Mesendoderm (in vitro differentiated cells): ENCODE data around the gene PAWR.

ENCODE experiments used
- DNase-seq: peaks from one replicate; pipeline ENCODE4 v3.0.0; 2013
- H2AK5ac ChIP-seq: 2 replicates; pipeline ENCODE4 v1.6.1; 2013; ENCODE audit warnings: low read length, inconsistent platforms
- H2BK120ac ChIP-seq: 2 replicates; pipeline ENCODE4 v1.6.1; 2013; ENCODE audit warnings: low read depth, mild to moderate bottlenecking, low read length, moderate library complexity, mixed read lengths
- H2BK15ac ChIP-seq: replicated peaks from 2 replicates; pipeline ENCODE4 v1.6.1; 2013; ENCODE audit warnings: low read depth, mild to moderate bottlenecking, moderate library complexity
- H2BK5ac ChIP-seq: 2 replicates; pipeline ENCODE4 v1.6.1; 2013; ENCODE audit warnings: low read length, inconsistent platforms
- H3K18ac ChIP-seq: 2 replicates; pipeline ENCODE4 v1.6.1; 2013; ENCODE audit warnings: mild to moderate bottlenecking, low read length, mixed read lengths
- H3K23ac ChIP-seq: one replicate; pipeline ENCODE4 v1.6.1; 2013; ENCODE audit warnings: low read length
- H3K27ac ChIP-seq: 2 replicates; pipeline ENCODE4 v1.5.1; 2013; ENCODE audit warnings: low read depth, mild to moderate bottlenecking, inconsistent platforms, low read length, moderate library complexity
- H3K27me3 ChIP-seq: 2 replicates; pipeline ENCODE4 v1.6.1; 2013; ENCODE audit warnings: low read length, control low read depth, mild to moderate bottlenecking, inconsistent platforms; ENCODE audit not compliant: insufficient read depth, poor library complexity
- H3K36me3 ChIP-seq: 2 replicates; pipeline ENCODE4 v1.6.1; 2013; ENCODE audit warnings: low read length, inconsistent platforms; ENCODE audit not compliant: control insufficient read depth, insufficient read depth
- H3K4ac ChIP-seq: one replicate; pipeline ENCODE4 v1.6.1; 2013; ENCODE audit warnings: low read depth, mild to moderate bottlenecking, low read length, moderate library complexity
- H3K4me1 ChIP-seq: 2 replicates; pipeline ENCODE4 v1.6.1; 2013; ENCODE audit warnings: low read depth, low read length, inconsistent platforms; ENCODE audit not compliant: control insufficient read depth
- H3K4me2 ChIP-seq: 2 replicates; pipeline ENCODE4 v1.6.1; 2013; ENCODE audit warnings: low read length
- H3K4me3 ChIP-seq: 2 replicates; pipeline ENCODE4 v1.5.1; 2013; ENCODE audit warnings: mild to moderate bottlenecking, low read length
- H3K56ac ChIP-seq: one replicate; pipeline ENCODE4 v1.6.1; 2013; ENCODE audit warnings: low read length
- H3K79me1 ChIP-seq: 2 replicates; pipeline ENCODE4 v1.6.1; 2013; ENCODE audit warnings: low read length, inconsistent platforms
- H3K79me2 ChIP-seq: 2 replicates; pipeline ENCODE4 v1.6.1; 2013; ENCODE audit warnings: mild to moderate bottlenecking, low read length; ENCODE audit not compliant: control insufficient read depth, insufficient read depth
- H3K9ac ChIP-seq: 2 replicates; pipeline ENCODE4 v1.6.1; 2013; ENCODE audit warnings: low read length, inconsistent platforms
- H4K5ac ChIP-seq: one replicate; pipeline ENCODE4 v1.6.1; 2013; ENCODE audit warnings: low read length
- H4K8ac ChIP-seq: one replicate; pipeline ENCODE4 v1.6.1; 2013; ENCODE audit warnings: low read depth, mild to moderate bottlenecking, control low read depth, low read length, moderate library complexity
- WGBS: extraction: QIAGEN DNeasy Blood & Tissue Kit; methylation state at CpG from one replicate; pipeline ENCODE4 v1.1.7; 2013; ENCODE audit warnings: low lambda C conversion rate, missing lambda C conversion rate; ENCODE audit not compliant: insufficient coverage; ENCODE audit errors: extremely low coverage; 5-methylcytosine and 5-hydroxymethylcytosine counted together

Gene PAWR

DNA sequence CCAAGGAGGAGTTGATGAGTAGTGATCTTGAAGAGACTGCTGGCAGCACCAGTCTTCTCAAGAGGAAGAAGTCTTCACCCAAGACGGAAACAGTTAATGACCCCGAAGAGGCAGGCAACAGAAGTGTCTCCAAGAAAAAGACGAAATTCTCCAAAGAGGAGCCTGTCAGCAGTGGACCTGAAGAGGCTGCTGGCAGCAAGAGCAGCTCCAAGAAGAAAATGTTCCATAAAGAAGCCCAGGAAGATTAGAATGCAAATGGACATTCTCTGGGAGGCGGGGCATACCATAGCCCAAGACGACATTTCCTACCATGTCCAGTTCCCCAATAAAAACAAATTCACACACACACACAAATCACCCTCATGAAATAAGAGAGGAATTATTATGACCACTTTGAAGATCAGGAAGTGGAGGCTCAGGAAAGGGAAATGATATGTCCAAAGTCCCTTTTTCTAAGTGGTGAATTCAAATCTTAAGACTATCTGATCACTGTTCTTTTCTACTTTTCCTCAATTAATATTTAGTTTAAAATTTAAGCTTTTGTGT lies 131.8 kb downstream of the PAWR start:
- H3K9ac ChIP-seq = no peak overlapping the region
- no peak overlapping the region for H4K8ac ChIP-seq
- no peak overlapping the region for H2AK5ac ChIP-seq
- no peak overlapping the region for H3K4me2 ChIP-seq
- H3K4me3 ChIP-seq = no peak overlapping the region
- H3K4ac ChIP-seq = no peak overlapping the region
- WGBS = no CpG with 5 or more reads among the region's 5 CpGs
- no peak overlapping the region for H3K18ac ChIP-seq
- no peak overlapping the region for H2BK15ac ChIP-seq
- no peak overlapping the region for H3K23ac ChIP-seq
- DNase-seq = no peak
- H3K36me3 ChIP-seq = peaks cover 2% of the 10 kb centered on the region
- no peaks in the 10 kb centered on the region for H3K4me1 ChIP-seq
- no peaks in the 10 kb centered on the region for H3K27me3 ChIP-seq
- H2BK120ac ChIP-seq = no peak overlapping the region
- H4K5ac ChIP-seq = no peak overlapping the region
- no peaks in the 10 kb centered on the region for H3K79me2 ChIP-seq
- H3K27ac ChIP-seq = no peak overlapping the region
- no peaks in the 10 kb centered on the region for H3K79me1 ChIP-seq
- no peak overlapping the region for H3K56ac ChIP-seq
- no peak overlapping the region for H2BK5ac ChIP-seq

DNA sequence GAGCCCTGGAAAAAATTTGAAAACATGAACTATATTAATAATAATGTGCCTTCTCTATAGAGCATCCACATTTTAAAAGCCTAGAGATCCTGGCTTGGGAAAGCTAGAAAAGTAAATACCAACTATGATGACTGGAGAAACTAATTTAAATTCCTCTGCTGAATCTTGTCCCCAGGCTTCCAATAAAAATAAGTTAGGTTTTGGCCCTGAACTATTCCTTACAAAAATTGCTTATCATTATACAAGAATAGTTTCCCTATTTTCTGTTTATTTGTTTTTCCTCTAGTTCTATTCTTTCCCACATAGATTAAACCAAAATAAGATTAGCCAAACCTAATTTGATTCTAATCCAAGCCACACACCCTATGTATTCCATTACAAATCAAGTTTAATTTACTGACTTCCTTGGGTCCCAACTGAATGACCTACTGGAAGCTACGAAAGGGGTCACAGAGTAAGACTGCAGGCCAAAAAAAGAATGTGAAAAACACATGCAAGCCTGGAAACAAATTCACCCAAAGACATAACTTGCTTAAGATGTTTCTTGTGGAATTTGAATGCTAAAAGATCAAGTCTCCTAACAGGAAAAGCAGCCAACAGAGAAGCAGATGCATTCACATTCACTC lies 133.0 kb downstream of the PAWR start:
- no CpG with 5 or more reads among the region's 1 CpG for WGBS
- no peak overlapping the region for H2BK15ac ChIP-seq

DNA sequence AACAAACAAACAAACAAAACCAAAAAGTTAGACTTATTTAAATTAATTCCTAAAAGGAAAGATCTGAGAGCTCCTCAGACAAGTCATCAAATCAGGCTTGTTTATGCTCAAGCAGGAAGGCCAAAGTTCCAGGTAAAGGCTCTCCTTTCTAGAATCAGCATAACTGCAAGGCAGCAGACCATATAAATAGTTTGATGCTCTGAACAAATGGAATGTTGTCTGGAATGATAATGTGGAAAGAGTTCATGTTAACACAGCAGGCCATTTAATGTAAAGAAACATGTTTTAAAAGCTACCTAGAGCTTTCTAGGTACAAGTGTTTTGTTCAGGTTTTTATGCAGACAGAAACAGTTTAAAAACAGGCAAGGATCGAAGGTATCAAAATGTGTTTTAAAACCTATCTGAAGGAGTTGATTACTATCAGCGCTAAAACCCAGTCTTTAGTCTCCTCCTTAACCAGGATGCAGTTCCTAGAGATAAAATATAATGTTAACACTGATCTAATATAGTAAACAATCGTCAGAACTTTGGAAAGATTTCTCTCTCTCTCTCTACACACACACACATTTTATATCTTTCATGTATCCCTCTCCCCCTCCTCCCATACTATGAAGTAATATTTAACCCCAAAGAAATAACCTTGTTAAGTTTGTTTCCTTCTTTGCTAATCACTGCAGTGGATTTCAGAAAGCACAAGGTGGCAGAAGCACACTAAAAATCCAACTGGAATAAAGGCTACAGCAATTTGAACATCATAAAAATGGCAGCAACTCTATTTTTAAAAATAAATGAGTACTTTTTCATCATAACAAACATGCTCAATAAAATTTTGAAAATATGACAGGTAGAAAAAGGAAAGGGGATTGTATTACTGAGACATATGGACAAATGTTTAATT lies 135.5 kb downstream of the PAWR start:
- Histone ChIP-seq H4K5ac (no peak overlapping the region), H3K79me1 (no peaks in the 10 kb centered on the region), H3K4me1 (no peaks in the 10 kb centered on the region), H2BK15ac (no peak overlapping the region), H3K4ac (no peak overlapping the region), H4K8ac (no peak overlapping the region), H3K79me2 (no peaks in the 10 kb centered on the region), H2BK5ac (no peak overlapping the region), H3K18ac (no peak overlapping the region), H3K36me3 (peaks cover 2% of the 10 kb centered on the region), H3K23ac (no peak overlapping the region), H3K27me3 (no peaks in the 10 kb centered on the region), H3K4me3 (no peak overlapping the region), H2AK5ac (no peak overlapping the region), H2BK120ac (no peak overlapping the region), H3K4me2 (no peak overlapping the region), H3K27ac (no peak overlapping the region), H3K56ac (no peak overlapping the region), H3K9ac (no peak overlapping the region)
- no CpG with 5 or more reads among the region's 3 CpGs for WGBS
- DNase-seq = peak; percentile 28

More for the DNA sequence above, 133.0 kb downstream of the PAWR start:
- H3K79me2 ChIP-seq = no peaks in the 10 kb centered on the region
- H3K56ac ChIP-seq = no peak overlapping the region
- H3K4me3 ChIP-seq = no peak overlapping the region
- no peak overlapping the region for H3K23ac ChIP-seq
- no peak overlapping the region for H3K27ac ChIP-seq
- no peak overlapping the region for H2BK5ac ChIP-seq
- peaks cover 2% of the 10 kb centered on the region for H3K36me3 ChIP-seq
- no peak overlapping the region for H3K4me2 ChIP-seq
- H3K27me3 ChIP-seq = no peaks in the 10 kb centered on the region
- no peak for DNase-seq
- no peak overlapping the region for H4K8ac ChIP-seq
- H2BK120ac ChIP-seq = no peak overlapping the region
- no peak overlapping the region for H4K5ac ChIP-seq
- H2AK5ac ChIP-seq = no peak overlapping the region
- no peak overlapping the region for H3K4ac ChIP-seq
- H3K79me1 ChIP-seq = no peaks in the 10 kb centered on the region
- H3K9ac ChIP-seq = no peak overlapping the region
- H3K4me1 ChIP-seq = no peaks in the 10 kb centered on the region
- no peak overlapping the region for H3K18ac ChIP-seq

DNA sequence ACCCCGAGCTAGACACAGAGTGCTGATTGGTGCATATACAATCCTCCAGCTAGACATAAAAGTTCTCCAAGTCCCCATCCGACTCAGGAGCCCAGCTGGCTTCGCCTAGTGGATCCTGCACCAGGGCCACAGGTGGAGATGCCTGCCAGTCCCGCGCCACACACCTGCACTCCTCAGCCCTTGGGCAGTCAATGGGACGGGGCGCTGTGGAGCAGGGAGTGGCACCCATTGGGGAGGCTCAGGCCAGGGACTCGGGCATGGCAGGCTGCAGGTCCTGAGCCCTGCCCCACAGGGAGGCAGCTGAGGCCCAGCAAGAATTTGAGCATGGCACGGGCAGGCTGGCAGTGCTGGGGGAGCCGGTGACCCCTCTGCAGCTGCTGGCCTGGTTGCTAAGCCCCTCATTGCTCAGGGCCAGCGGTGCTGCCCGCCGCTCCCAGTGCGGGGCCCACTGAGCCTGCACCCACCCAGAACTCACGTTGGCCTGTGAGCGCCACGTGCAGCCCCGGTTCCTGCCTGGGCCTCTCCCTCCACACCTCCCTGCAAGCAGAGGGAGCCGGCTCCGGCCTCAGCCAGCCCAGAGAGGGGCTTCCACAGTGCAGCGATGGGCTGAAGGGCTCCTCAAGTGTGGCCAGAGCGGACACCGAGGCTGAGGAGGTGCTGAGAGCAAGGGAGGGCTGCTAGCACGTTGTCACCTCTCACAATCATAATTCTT lies 136.7 kb downstream of the PAWR start:
- H3K4me2 ChIP-seq = no peak overlapping the region
- H2BK15ac ChIP-seq = no peak overlapping the region
- no CpG with 5 or more reads among the region's 24 CpGs for WGBS
- no peaks in the 10 kb centered on the region for H3K79me1 ChIP-seq
- H3K4ac ChIP-seq = no peak overlapping the region
- H3K4me1 ChIP-seq = peaks cover 2% of the 10 kb centered on the region
- no peak overlapping the region for H3K4me3 ChIP-seq
- H3K27me3 ChIP-seq = no peaks in the 10 kb centered on the region
- no peak overlapping the region for H4K8ac ChIP-seq
- no peaks in the 10 kb centered on the region for H3K36me3 ChIP-seq
- no peaks in the 10 kb centered on the region for H3K79me2 ChIP-seq
- no peak overlapping the region for H3K18ac ChIP-seq
- no peak overlapping the region for H2AK5ac ChIP-seq
- H3K27ac ChIP-seq = no peak overlapping the region
- H4K5ac ChIP-seq = no peak overlapping the region
- no peak overlapping the region for H3K23ac ChIP-seq
- H2BK5ac ChIP-seq = no peak overlapping the region
- H3K9ac ChIP-seq = no peak overlapping the region
- DNase-seq = no peak
- H2BK120ac ChIP-seq = no peak overlapping the region
- H3K56ac ChIP-seq = no peak overlapping the region

DNA sequence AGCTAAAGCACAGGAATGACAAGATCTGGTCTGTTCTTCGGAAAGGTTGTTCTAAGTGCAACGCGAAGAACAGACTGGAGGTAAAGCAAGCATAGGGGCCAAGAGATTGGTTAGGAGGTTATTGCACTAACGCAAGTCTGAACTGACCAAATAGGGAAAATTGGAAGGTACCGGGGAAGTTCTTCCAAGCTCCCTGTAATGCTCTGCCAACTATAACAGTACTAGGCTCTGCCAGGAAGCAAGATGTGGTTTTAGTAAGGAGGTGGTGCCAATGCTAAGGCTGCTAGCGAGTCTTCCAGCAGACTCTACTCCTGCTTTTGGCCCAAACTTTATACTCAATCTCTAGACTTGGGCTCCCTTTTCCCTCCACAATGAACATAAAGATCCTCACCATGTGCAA lies 138.6 kb downstream of the PAWR start:
- Histone ChIP-seq H4K5ac (no peak overlapping the region), H2BK15ac (no peak overlapping the region), H3K56ac (no peak overlapping the region), H3K4me3 (no peak overlapping the region), H3K18ac (no peak overlapping the region), H3K4ac (no peak overlapping the region), H3K79me1 (no peaks in the 10 kb centered on the region), H3K27ac (no peak overlapping the region), H3K23ac (no peak overlapping the region), H3K36me3 (no peaks in the 10 kb centered on the region), H4K8ac (no peak overlapping the region), H2BK5ac (no peak overlapping the region), H2AK5ac (no peak overlapping the region), H2BK120ac (no peak overlapping the region), H3K79me2 (no peaks in the 10 kb centered on the region), H3K4me2 (no peak overlapping the region), H3K4me1 (peaks cover 2% of the 10 kb centered on the region), H3K9ac (no peak overlapping the region), H3K27me3 (no peaks in the 10 kb centered on the region)
- no CpG with 5 or more reads among the region's 6 CpGs for WGBS
- DNase-seq = no peak
